Skin of body (tissue), 3 donors: ENCODE measurements around the gene FOXR2. TPM values are rescaled to one million over a fixed set of nuclear protein-coding genes. Genes with fewer than 3 reads are reported as not detected.

Experiments used
- DNase-seq: peaks from one replicate; lab custom pipeline; 2025; lab: John Stamatoyannopoulos, UW
- small RNA-seq: library from RNA; depleted of rRNA; stranded (forward); fragments of <200 nt; gene quantifications from one replicate; pipeline ENCODE3, GENCODE V24; 2014; ENCODE audit warnings: low replicate concordance
- total RNA-seq: library from RNA; depleted of rRNA; stranded (reverse); fragments of >200 nt; gene quantifications from one replicate; pipeline ENCODE4 v1.2.3, GENCODE V29; 2014

The FOXR2 gene
- not detected for total RNA-seq

GRCh38 chrX:55623100-55623499 is at the start of gene FOXR2:
Gene FOXR2, plus strand, starts transcription at chrX:55623400. Its CDS starts 312 bp downstream, at chrX:55623712.
- DNase-seq = no peak

GRCh38 chrX:55579115-55579514 is 44.1 kb upstream of the FOXR2 start:
- no peak for DNase-seq

- no peak for DNase-seq
Observed at GRCh38 chrX:55582447-55582846, 40.8 kb upstream of the FOXR2 start.

GRCh38 chrX:55593296-55593695 is 29.9 kb upstream of the FOXR2 start:
- no peak for DNase-seq

- no peak for DNase-seq
Observed at GRCh38 chrX:55593756-55594257, 29.4 kb upstream of the FOXR2 start.

- DNase-seq = no peak
Observed at GRCh38 chrX:55598333-55598732, 24.9 kb upstream of the FOXR2 start.

- no peak for DNase-seq
Observed at GRCh38 chrX:55619547-55619946, 3.7 kb upstream of the FOXR2 start.

- DNase-seq = no peak
Observed at GRCh38 chrX:55624403-55624802, 1.2 kb downstream of the FOXR2 start.

- DNase-seq = no peak
Observed at GRCh38 chrX:55636109-55636508, 12.9 kb downstream of the FOXR2 start.

GRCh38 chrX:55638933-55639332 is 15.7 kb downstream of the FOXR2 start:
- DNase-seq = no peak

- DNase-seq = no peak
Observed at GRCh38 chrX:55640854-55641253, 17.7 kb downstream of the FOXR2 start.

- DNase-seq = no peak
Observed at GRCh38 chrX:55648434-55648833, 25.2 kb downstream of the FOXR2 start.

- no peak for DNase-seq
Observed at GRCh38 chrX:55659931-55660330, 36.7 kb downstream of the FOXR2 start.

GRCh38 chrX:55663584-55663983 is 40.4 kb downstream of the FOXR2 start:
- no peak for DNase-seq

GRCh38 chrX:55668084-55668483 is 44.9 kb downstream of the FOXR2 start:
- no peak for DNase-seq

Small RNA genes within 50 kb of the gene (small RNA-seq; reads per million reads assigned to genes)
- gene RF00019 = not detected

Other genes with a start within 250 kb of the FOXR2 start
- 35.3 TPM for gene MAGEH1, start 171.3 kb upstream of the FOXR2 start, total RNA-seq
- 3.1 TPM for gene USP51, start 133.6 kb upstream of the FOXR2 start, total RNA-seq
- 28.2 TPM for gene RRAGB, start 94.3 kb downstream of the FOXR2 start, total RNA-seq